Tibial artery (tissue), 4 donors: Measurements from ENCODE around the gene ADRM1.

Experiments used
- DNase-seq, 2 donors: peaks; one replicate each; pipeline ENCODE4 v3.0.0-alpha.2; 2019
- H3K27ac ChIP-seq, 2 donors: fragments of 200-600 bp; sonication (generic) in 1 of 2; 1 replicate in 1 of 2; 2 replicates in 1 of 2; pipeline ENCODE4 v1.5.1; 2018 to 2019; ENCODE audit warnings: mild to moderate bottlenecking in 1 of 2
- H3K27me3 ChIP-seq, 2 donors: fragments of 200-600 bp; sonication (generic) in 1 of 2; one replicate each; pipeline versions ENCODE4 v1.5.1 to v1.6.0; 2016 to 2019
- H3K36me3 ChIP-seq, 3 donors: fragments of 200-600 bp; sonication (generic) in 2 of 3; one replicate each; pipeline ENCODE4 v1.5.1; 2016 to 2019; ENCODE audit warnings: mild to moderate bottlenecking in 2 of 3
- H3K4me1 ChIP-seq, 4 donors: fragments of 200-600 bp; sonication (generic) in 2 of 4; 1 replicate in 3 of 4; 2 replicates in 1 of 4; pipeline ENCODE4 v1.5.1; 2016 to 2019
- H3K4me3 ChIP-seq, 2 donors: fragments of 200-600 bp; sonication (generic) in 1 of 2; 1 replicate in 1 of 2; 2 replicates in 1 of 2; pipeline ENCODE4 v1.5.1; 2018 to 2019; ENCODE audit warnings: mild to moderate bottlenecking in 2 of 2
- H3K9me3 ChIP-seq, 3 donors: fragments of 200-600 bp; sonication (generic) in 1 of 3; one replicate each; pipeline ENCODE4 v1.5.1; 2016 to 2019
- intact Hi-C: fragments of 100-400 bp; cut with DNase I; formaldehyde crosslinking; loops from one replicate; pipeline ENCODE4 v1.15.0; 2023; ENCODE audit warnings: low total_unique reads
- TF ChIP-seq, protein P1 (sequence below), 2 experiments: fragments of 200-600 bp in 1 of 2; fragments of 450-650 bp in 1 of 2; IDR thresholded peaks; one replicate each; pipeline ENCODE4 v1.5.1; 2017 to 2019; ENCODE audit warnings: antibody characterized with exemption in 2 of 2, mild to moderate bottlenecking in 1 of 2, moderate library complexity in 1 of 2

Gene ADRM1

GRCh38 chr20:62313021-62313420 is 10.2 kb downstream of the ADRM1 start:
- Histone ChIP-seq H3K9me3 (no peaks in the 10 kb centered on the region), H3K4me3 (no peak overlapping the region), H3K36me3 (peaks cover 91 to 96% (median 95%) of the 10 kb centered on the region in 3 donors), H3K27ac (no peak overlapping the region), H3K4me1 (no peaks in the 10 kb centered on the region), H3K27me3 (no peaks in the 10 kb centered on the region)
- TF ChIP-seq, protein P1, sequence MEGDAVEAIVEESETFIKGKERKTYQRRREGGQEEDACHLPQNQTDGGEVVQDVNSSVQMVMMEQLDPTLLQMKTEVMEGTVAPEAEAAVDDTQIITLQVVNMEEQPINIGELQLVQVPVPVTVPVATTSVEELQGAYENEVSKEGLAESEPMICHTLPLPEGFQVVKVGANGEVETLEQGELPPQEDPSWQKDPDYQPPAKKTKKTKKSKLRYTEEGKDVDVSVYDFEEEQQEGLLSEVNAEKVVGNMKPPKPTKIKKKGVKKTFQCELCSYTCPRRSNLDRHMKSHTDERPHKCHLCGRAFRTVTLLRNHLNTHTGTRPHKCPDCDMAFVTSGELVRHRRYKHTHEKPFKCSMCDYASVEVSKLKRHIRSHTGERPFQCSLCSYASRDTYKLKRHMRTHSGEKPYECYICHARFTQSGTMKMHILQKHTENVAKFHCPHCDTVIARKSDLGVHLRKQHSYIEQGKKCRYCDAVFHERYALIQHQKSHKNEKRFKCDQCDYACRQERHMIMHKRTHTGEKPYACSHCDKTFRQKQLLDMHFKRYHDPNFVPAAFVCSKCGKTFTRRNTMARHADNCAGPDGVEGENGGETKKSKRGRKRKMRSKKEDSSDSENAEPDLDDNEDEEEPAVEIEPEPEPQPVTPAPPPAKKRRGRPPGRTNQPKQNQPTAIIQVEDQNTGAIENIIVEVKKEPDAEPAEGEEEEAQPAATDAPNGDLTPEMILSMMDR (IDR thresholded peaks at IDR 0.05) = no peak
- no peak for DNase-seq
- intact Hi-C loops = no loop called here

DNA sequence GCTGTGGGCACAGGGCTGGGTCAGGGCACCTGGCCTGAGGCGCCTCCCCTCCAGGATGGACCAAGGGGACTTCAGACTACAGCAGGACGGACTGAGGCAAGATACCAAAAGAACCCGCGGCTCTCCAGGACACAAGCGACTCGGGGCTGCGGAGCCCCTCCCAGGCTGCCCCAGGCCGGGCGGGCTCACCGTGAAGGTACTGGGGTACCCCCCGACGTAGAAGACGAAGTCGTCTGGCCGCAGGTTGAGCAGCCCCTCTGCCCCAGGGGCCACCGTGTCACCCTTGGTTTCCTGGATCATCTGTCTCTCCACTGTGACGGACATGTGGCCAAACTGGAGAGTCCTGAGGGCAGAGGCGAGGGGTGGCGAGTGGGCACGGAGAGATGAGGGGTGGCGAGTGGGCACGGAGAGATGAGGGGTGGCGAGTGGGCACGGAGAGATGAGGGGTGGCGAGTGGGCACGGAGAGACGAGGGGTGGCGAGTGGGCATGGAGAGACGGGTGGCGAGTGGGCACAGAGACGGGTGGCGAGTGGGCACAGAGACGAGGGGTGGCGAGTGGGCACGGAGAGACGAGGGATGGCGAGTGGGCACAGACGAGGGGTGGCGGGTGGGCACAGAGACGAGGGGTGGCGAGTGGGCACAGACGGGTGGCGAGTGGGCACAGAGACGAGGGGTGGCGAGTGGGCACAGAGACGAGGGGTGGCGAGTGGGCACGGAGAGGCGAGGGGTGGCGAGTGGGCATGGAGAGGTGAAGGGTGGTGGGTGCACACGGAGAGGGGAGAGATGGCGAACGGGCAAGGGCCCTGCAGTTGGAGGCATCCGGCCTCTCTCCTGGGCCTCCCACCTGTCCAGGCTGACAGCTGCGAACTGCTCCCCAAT is 10.9 kb downstream of the ADRM1 start:
- H3K36me3 ChIP-seq = peaks cover 89 to 95% (median 92%) of the 10 kb centered on the region in 3 donors
- no peaks in the 10 kb centered on the region for H3K4me1 ChIP-seq
- H3K27me3 ChIP-seq = no peaks in the 10 kb centered on the region
- no peak overlapping the region for H3K4me3 ChIP-seq
- TF ChIP-seq, protein P1 (IDR thresholded peaks at IDR 0.05) = no peak
- intact Hi-C loops = no loop called here
- no peak for DNase-seq
- no peak overlapping the region for H3K27ac ChIP-seq
- no peaks in the 10 kb centered on the region for H3K9me3 ChIP-seq

GRCh38 chr20:62314339-62314638 is 11.5 kb downstream of the ADRM1 start:
- intact Hi-C loops = no loop called here
- peaks cover 91 to 95% (median 92%) of the 10 kb centered on the region in 3 donors for H3K36me3 ChIP-seq

DNA sequence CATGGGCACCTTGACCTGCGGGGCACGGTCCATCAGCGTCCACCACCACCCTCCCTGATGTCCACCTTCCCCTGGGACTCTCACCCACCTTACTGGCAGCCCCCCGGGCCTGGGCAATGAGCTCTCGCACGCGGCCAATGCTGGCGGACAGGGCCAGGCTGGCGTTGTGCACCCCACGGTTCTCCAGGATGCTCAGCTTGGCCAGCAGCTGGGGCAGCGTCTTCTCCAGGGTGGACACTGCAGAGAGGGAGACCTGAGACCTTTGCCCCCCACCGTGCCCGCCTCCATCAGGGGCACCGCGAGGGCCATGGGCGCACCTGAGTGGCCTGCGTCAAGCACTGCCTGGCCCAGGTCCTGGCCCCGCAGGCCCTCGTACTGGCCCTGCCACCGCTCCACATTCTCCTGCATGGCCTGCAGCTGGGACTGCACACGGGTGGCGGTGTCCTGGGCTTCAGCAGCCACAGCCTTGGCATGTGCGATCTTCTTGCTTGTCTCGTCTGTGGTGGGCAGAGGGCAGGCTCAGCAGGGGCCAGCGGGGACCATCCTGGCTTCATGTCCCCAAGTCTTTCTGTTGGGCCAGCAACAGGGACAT is 12.0 kb downstream of the ADRM1 start:
- TF ChIP-seq, protein P1 (IDR thresholded peaks at IDR 0.05) = no peak
- Histone ChIP-seq H3K4me1 (no peaks in the 10 kb centered on the region), H3K27ac (no peak overlapping the region), H3K36me3 (peaks cover 91 to 95% (median 92%) of the 10 kb centered on the region in 3 donors), H3K9me3 (no peaks in the 10 kb centered on the region), H3K27me3 (no peaks in the 10 kb centered on the region), H3K4me3 (no peak overlapping the region)
- intact Hi-C loops = loop anchor here (5.0 kb wide), 1 partner anchor 37 kb away; no protein-coding TSS in a partner anchor
- no peak for DNase-seq

More at GRCh38 chr20:62314339-62314638, 11.5 kb downstream of the ADRM1 start:
- Histone ChIP-seq H3K4me3 (no peak overlapping the region), H3K9me3 (no peaks in the 10 kb centered on the region), H3K4me1 (no peaks in the 10 kb centered on the region), H3K27me3 (no peaks in the 10 kb centered on the region), H3K27ac (no peak overlapping the region)
- TF ChIP-seq, protein P1 (IDR thresholded peaks at IDR 0.05) = no peak
- DNase-seq = no peak

DNA sequence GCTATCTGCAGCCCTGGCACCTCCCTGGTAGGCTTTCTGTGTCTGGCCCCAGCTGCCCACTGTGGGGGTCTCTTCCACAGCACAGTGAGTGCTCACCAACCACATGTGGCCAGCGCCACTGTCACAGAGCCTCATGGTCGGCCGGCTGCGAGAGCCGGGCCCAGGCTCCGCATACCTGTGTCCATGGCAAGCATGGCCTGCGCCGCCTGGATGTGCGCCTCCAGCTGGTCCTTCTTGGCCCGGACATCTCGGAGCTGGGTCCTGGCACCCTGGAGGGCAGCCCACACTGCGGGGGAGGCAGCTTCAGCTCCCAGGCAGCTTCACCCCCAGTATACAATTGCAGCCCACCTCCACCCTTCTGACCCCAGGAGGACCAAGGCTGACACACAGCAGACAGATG is 13.0 kb downstream of the ADRM1 start:
- TF ChIP-seq, protein P1 (IDR thresholded peaks at IDR 0.05) = no peak
- Histone ChIP-seq H3K27ac (no peak overlapping the region), H3K4me3 (no peak overlapping the region), H3K4me1 (no peaks in the 10 kb centered on the region), H3K36me3 (peaks cover 89 to 95% (median 90%) of the 10 kb centered on the region in 3 donors), H3K27me3 (no peaks in the 10 kb centered on the region), H3K9me3 (no peaks in the 10 kb centered on the region)
- intact Hi-C loops = loop anchor here (5.0 kb wide), 1 partner anchor 37 kb away; no protein-coding TSS in a partner anchor
- DNase-seq = no peak
